ENCODE results near the gene RUVBL1.

RUVBL1 gene

GRCh38 chr3:128144512-128145187 is 21.0 kb upstream of the RUVBL1 start:
- in situ Hi-C loops (cut with MboI; ENCODE audit: low pct_unique_long_range_greater_than_20kb, low sequenced_read_pairs): no loop called here
- DNase-seq: no peak

- no peak for DNase-seq
- in situ Hi-C loops (cut with MboI; ENCODE audit: low pct_unique_long_range_greater_than_20kb, low sequenced_read_pairs): no loop called here
Observed at GRCh38 chr3:128143496-128143895, 19.9 kb upstream of the RUVBL1 start.

- in situ Hi-C loops (cut with MboI; ENCODE audit: low pct_unique_long_range_greater_than_20kb, low sequenced_read_pairs): no loop called here
- peak; percentile 62 for DNase-seq
Observed at GRCh38 chr3:128133273-128133883, 9.8 kb upstream of the RUVBL1 start.

DNA sequence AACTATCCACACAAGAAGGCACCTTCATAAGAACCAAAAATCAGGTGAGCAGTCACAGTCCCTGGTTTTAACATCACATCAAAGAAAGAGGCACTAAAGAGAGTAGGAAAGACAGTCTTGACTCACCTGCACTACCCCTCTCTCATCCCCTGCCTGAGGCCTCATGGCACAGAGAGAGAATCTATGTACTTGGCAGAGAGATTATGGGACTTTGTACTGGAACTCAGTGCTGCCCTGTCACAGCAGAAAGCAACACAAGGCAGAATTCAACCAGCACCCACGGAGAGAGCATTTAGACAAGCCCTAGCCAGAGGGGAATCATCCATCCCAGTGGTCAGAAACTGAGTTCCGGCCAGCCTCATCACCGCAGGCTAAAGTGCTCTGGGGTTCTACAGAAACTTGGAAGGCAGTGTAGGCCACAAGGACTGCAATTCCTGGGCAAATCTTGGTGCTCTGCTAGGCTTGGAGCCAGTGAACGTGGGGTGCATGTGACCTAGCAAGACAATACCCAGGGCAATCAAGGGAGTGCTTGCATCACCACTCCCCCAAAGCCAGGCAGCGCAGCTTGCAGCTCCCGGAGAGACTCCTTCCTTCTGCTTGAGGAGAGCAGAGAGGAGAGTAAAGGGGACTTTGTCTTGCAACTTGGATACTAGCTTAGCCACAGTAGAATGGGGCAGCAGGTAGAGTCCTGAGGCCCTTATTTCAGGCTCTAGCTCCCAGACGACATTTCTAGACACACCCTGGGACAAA is 8.5 kb upstream of the RUVBL1 start:
- in situ Hi-C loops (cut with MboI; ENCODE audit: low pct_unique_long_range_greater_than_20kb, low sequenced_read_pairs): no loop called here
- DNase-seq: no peak

DNA sequence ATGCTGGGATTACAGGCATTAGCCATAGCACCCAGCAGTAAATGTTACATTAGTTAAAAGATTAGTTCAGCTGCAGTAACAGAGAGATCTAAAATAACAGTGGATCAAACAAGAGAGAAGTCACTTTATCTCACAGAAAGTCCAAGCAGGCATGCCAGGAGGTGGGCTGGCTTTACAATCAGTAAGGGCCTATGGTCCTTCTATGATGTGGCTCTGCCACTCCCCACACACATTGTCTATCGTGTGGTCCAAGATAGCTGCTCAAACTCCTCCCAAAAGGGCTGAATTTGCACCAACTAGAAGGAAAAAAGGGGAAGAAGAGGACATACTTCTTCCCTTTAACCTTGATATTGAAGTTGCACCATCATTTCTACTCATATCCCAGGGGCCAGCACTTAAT is 4.6 kb upstream of the RUVBL1 start:
- in situ Hi-C loops (cut with MboI; ENCODE audit: low pct_unique_long_range_greater_than_20kb, low sequenced_read_pairs): no loop called here
- DNase-seq: peak; percentile 20

- in situ Hi-C loops (cut with MboI; ENCODE audit: low pct_unique_long_range_greater_than_20kb, low sequenced_read_pairs): no loop called here
- DNase-seq: no peak
Observed at GRCh38 chr3:128127236-128127635, 3.6 kb upstream of the RUVBL1 start.

- in situ Hi-C loops (cut with MboI; ENCODE audit: low pct_unique_long_range_greater_than_20kb, low sequenced_read_pairs): no loop called here
Observed at GRCh38 chr3:128123156-128123537, 465 bp downstream of the RUVBL1 start.

GRCh38 chr3:128122013-128122412 is 1.6 kb downstream of the RUVBL1 start:
- in situ Hi-C loops (cut with MboI; ENCODE audit: low pct_unique_long_range_greater_than_20kb, low sequenced_read_pairs): no loop called here
- no peak for DNase-seq

More at GRCh38 chr3:128123156-128123537, 465 bp downstream of the RUVBL1 start:
- no peak for DNase-seq

- no peak for DNase-seq
Observed at GRCh38 chr3:128113817-128114794, 9.5 kb downstream of the RUVBL1 start.

DNA sequence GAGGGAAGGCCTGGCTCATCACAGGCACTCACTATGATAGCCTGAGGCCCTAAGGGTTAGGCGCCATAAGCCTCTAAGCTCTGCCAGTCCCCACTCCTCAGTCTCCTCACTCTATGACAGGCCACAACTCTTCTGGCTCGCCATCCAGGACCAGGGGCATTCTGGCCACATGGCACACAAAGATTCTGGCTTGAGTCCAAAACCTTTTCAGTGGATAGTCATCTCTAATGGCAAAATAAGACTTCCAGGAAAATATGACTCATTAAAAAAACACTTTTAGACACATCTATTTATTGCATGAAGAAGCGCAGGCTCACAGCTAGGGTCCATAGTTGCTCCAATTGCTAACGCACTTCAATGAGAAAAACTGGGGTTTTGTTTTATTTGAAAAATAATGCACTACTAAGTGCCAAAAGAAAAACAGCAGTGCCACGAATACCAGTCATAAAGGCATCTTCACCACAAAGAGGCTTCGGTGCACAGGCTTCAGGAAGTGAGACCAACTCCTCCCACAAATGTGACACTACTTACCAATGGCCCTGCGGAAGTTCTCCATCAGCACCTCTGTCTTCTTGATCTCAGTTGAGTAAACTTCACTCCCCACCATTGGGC is 11.1 kb downstream of the RUVBL1 start:
- peak; percentile 76 for DNase-seq
- in situ Hi-C loops (cut with MboI; ENCODE audit: low pct_unique_long_range_greater_than_20kb, low sequenced_read_pairs): no loop called here

More at GRCh38 chr3:128113817-128114794, 9.5 kb downstream of the RUVBL1 start:
- in situ Hi-C loops (cut with MboI; ENCODE audit: low pct_unique_long_range_greater_than_20kb, low sequenced_read_pairs): no loop called here

GRCh38 chr3:128111147-128111546 is 12.5 kb downstream of the RUVBL1 start:
- no peak for DNase-seq
- in situ Hi-C loops (cut with MboI; ENCODE audit: low pct_unique_long_range_greater_than_20kb, low sequenced_read_pairs): no loop called here

GRCh38 chr3:128107834-128108233 is 15.8 kb downstream of the RUVBL1 start:
- in situ Hi-C loops (cut with MboI; ENCODE audit: low pct_unique_long_range_greater_than_20kb, low sequenced_read_pairs): no loop called here
- no peak for DNase-seq

DNA sequence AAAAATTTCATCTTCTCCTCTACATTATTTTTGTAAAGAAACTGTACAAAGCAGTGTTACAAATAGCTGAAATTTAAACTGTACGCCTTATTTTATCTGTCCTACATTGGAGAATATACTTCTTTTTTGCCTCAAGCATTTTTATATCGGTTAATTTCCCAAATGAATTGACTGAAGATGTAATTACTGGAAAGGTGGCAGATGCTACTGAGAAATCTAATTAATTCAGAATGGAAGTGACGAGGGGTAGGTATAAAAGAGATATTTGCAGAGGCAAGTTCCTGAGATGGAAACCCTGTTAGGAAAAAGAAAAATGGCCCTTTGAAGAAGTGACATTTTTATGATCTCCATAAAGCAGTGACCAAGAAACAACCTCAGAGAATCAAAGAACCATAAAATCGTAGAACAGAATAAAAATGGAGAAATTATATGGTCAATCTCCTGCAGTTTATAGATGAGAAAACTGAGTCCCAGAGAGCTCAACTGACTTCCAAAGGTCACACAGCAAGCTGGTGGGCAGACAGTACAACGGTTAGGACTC is 20.4 kb downstream of the RUVBL1 start:
- DNase-seq: no peak
- in situ Hi-C loops (cut with MboI; ENCODE audit: low pct_unique_long_range_greater_than_20kb, low sequenced_read_pairs): no loop called here

DNA sequence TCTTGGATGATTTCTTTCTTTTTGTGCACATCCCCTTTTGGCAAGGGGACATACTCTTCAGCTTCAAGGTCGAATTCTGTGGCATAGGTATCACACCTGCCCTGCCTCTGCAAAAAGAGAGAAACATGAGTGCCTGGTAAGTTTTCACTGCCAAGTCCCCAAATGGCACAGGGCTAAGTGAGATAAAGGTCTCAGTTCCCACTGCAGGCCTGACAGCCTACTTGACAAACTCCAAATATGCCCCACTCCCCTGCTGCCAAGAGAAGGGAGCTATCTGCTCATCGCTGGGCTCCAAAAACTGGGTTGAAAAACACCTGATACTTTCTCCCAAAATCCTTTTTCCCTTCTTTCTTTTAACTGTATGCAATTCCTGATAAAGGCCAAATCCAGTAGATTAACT is 23.0 kb downstream of the RUVBL1 start:
- in situ Hi-C loops (cut with MboI; ENCODE audit: low pct_unique_long_range_greater_than_20kb, low sequenced_read_pairs): no loop called here
- DNase-seq: no peak

GRCh38 chr3:128100161-128100560 is 23.5 kb downstream of the RUVBL1 start:
- no peak for DNase-seq
- in situ Hi-C loops (cut with MboI; ENCODE audit: low pct_unique_long_range_greater_than_20kb, low sequenced_read_pairs): no loop called here

DNA sequence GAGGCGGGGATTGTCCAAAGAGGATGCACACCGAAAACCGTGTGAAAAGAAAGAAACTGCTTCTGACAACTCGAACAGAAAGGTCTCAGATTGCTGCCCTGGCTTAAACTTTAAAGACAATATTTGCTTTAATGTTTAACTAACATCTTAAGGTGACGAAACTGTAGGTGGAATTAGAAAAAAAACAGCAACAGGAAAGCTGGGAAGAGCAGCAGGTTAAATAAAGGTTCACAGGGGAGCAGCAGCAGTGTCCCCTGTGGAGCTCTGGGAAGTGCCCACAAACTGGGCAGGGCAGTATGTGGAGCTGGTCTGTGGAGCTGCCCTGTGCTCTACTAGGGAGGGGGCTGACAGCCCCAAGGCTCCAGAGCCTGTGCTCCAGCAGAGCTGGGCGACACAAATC is 25.4 kb downstream of the RUVBL1 start:
- DNase-seq: no peak
- in situ Hi-C loops (cut with MboI; ENCODE audit: low pct_unique_long_range_greater_than_20kb, low sequenced_read_pairs): no loop called here

- in situ Hi-C loops (cut with MboI; ENCODE audit: low pct_unique_long_range_greater_than_20kb, low sequenced_read_pairs): no loop called here
Observed at GRCh38 chr3:128095222-128095703, 28.3 kb downstream of the RUVBL1 start.

GRCh38 chr3:128094295-128095151 is 29.1 kb downstream of the RUVBL1 start:
- no peak for DNase-seq
- in situ Hi-C loops (cut with MboI; ENCODE audit: low pct_unique_long_range_greater_than_20kb, low sequenced_read_pairs): no loop called here

More at GRCh38 chr3:128095222-128095703, 28.3 kb downstream of the RUVBL1 start:
- DNase-seq: peak; percentile 88
